ENCODE measurements around the gene RER1.

The RER1 gene

DNA sequence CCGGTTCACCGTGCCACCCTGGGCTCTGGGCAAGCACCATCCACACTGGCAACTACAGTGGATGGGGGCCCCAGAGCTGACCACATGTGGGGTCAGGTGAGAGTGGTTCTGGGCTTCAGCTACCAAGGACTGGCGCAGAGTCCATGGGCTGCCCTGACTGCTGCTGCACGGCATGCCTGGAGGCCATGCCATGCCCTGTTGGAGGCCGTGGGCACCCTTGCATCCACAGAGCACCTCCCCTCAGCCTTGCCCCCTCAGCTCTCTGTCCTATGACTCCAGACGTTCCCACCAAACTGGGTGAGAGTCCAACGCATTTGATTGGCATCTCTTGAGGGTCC lies 15.7 kb upstream of the RER1 start:
- DNase-seq (ENCODE audit: low read depth) = no peak

DNA sequence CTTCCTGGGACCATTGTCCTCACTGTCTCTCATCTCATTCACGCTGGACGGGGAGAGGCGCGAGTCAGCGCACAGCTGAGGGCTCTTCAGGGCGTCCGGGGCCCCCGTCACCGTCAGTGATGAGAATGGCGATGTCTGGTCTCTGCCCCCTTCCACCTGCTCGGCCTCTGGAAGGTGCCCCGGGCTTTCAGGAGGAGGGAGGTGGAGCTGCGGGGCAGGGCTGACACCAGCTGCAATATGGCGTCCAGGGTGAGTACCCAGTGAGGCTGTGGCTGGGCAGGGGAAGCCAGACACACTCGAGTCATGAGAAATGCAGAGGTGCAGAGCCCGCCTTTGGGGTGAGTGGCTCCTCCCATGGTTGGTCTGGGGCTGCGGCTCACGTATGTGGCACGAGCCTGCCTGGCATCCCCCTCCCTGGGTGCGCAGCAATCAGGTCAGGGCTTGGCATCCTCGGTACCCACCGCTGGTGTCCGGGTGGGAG lies 15.3 kb upstream of the RER1 start:
- DNase-seq (ENCODE audit: low read depth) = no peak

DNA sequence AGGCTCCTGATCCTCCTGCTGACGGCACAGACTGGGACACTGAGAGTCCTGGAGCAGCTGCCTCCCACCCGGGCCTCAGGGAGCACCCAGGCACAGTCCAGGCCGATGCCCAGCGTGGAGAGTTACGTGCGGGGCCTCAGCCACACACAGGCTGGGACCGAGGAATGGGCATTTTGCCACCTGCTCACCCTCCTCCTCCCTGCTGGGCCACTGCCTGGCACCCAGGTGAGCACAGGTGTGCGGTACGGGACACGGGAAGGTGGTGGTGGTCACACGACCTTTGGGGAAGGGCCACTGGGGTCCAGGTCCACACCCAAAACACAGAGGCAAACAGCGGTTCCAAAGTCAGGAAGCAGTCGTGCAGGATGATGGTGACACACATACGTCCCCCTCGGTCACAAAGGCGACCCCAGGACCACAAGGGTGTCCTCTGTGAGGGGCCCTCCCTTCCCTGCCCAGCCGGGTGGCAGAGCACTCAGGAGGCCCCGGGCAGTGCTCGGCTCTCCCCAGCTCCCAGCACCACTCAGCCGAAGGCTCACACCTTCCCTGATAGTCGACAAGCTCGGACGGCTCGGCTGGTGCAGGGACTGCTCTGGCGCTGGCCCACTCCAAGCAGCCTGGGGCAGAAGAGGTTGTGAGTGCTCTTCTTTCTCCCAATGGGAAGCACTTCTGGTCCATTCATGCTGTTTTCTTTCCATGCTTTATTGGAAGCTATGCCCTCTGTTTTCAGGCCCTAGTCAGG lies 14.5 kb upstream of the RER1 start:
- no peak for DNase-seq (ENCODE audit: low read depth)

DNA sequence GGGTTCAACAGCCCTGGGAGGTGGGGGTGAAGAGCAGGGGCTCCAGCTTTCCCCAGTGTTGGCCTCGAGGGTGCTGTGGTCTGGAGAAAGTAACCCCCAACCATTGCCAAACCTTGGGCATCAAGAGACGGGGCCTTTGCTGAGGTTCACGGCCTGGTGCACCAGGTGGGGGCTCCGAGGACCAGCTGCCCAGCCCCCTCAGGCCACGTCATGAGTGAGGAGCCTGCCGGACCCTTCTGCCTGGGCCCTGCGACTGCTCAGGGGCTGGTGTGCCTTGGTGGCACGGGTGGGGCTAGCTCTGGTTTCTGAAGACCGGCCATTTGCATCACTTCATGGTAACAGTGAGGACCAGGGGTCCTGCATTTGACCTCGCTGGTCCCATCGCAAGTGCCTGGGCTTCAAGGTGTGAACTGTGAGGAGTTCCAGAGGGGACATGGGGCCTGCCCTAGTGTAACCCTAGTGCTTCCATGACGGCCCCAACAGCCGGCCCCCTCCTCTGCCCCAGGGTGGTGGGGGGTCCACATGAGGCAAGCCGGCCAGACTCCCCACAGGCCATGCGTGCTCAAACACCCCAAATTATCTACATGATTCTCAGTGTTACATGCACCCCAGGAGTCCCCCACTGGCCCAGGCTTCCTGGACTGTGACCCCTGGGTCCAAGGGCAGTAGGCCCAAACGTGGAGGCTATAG lies 13.7 kb upstream of the RER1 start:
- no peak for DNase-seq (ENCODE audit: low read depth)

DNA sequence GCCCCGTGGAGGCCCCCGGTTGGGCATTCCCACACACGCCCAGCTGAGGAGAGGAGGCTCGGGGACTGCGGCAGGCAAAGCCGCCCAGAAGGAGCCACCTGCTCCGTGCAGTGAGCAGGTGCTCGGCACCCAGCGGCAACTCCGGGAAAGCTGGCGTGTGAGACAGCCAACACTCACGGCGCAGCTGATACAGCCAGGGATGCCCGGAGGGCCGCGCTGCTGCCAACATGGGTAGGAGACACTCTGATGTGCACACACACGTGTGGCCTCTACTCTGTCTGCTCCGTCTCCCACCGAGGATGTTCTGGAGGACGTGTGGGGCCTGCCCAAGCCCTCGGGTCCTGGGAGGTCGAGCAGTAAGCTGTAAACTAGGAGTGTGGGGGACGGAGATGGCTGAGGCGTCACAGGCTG lies 13.2 kb upstream of the RER1 start:
- no peak for DNase-seq (ENCODE audit: low read depth)

DNA sequence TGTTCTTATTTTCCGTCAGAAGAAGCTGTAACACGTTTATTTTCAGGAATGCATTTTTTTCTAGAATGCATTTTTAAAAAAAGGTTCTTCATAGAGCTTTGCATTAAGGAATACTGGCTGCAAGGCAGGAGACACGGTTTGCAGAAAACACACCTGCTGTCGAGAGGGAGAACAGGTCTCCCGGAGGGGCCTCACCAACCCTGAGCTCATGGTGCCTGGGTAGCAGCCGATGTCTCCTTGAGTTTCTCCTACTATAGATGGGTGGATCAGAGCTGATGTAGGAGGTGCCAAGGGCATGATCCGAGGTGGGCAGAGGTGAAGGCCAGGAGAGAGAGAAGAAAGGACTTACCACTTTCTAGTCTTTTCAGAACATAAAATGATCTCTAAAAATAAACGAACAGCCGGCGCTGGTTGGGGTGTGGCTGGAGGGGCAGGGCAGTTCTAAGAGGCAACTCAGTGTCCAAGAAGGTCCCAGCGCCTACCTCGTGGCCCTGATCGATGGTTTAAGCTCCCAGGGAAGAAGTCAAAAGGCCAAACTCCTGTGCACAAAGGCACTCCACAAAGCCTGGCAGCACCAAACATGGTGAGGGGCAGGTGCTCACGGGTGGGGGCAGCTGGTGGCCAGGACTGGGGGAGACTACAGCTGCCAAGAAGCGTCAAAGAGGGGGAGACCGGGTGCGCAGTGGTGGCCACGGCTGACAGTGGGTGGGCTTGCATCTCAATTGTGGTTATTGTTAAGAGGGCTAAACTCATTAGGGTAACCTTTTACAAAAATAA lies 12.5 kb upstream of the RER1 start:
- no peak for DNase-seq (ENCODE audit: low read depth)

DNA sequence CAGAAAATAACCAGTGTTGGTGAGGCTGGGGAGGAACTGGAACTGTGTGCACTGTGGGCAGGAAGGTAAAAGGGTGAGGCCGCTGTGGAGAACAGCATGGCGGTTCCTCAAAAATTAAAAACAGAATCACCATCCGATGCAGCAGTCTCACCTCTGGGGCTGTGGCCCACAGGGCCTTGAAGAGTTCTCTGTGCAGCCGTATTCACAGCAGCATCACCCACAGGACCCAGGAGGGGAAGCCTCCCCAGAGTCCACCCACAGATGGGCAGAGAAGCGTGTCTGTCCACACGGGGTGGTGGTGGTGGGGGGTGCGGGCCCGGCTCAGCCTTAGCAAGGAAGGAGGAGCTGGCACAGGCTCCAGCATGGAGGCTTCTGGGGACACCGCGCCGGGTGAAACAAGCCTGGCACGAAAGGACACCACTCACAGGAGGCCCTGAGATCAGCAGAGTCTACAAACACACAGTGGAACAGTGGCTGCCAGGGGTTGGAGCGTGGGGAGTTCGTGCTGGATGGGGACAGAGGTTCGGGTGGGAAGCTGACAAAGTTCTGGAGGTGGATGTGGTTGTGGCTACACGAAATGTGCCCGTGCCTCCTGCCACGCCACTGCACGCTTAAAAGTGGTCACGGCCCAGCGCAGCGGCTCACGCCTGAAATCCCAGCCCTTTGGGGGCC lies 11.8 kb upstream of the RER1 start:
- no peak for DNase-seq (ENCODE audit: low read depth)

DNA sequence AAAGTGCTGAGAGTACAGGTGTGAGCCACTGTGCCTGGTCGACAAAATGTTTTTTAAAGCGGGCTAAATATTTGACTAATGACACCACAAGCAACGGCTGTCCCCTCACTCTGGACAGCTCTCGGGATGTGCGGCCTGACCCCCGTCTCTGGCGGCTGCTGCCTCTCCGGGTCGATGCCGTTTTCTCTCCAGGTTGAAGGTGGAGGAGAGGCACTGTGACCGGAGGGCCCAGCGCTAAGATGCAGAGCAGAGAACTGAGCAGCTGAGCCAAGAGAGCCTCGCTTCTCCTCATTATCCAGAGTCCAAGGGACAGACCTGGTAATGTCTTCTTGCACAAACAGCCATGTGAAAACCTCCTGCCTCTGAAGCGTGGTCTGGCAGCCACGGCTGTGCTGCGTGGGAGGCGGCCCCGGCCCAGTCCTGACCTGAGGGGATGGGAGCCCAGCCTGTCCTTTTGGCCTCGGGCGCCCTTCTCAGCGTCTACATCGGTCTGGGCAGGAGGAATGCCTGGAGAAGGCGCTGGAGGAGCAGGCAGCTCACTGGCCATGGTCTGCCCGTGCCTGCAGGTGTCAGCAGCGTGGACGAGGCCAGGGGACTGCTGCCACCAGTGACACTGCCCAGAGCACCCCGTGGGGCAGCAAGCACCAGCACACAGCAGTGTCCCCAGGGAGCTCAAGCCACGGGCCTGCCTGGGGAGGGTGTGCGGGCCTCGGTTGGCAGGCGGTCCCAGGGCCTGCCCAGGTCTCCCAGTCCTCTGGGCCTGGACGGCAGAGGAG lies 10.6 kb upstream of the RER1 start:
- no peak for DNase-seq (ENCODE audit: low read depth)

DNA sequence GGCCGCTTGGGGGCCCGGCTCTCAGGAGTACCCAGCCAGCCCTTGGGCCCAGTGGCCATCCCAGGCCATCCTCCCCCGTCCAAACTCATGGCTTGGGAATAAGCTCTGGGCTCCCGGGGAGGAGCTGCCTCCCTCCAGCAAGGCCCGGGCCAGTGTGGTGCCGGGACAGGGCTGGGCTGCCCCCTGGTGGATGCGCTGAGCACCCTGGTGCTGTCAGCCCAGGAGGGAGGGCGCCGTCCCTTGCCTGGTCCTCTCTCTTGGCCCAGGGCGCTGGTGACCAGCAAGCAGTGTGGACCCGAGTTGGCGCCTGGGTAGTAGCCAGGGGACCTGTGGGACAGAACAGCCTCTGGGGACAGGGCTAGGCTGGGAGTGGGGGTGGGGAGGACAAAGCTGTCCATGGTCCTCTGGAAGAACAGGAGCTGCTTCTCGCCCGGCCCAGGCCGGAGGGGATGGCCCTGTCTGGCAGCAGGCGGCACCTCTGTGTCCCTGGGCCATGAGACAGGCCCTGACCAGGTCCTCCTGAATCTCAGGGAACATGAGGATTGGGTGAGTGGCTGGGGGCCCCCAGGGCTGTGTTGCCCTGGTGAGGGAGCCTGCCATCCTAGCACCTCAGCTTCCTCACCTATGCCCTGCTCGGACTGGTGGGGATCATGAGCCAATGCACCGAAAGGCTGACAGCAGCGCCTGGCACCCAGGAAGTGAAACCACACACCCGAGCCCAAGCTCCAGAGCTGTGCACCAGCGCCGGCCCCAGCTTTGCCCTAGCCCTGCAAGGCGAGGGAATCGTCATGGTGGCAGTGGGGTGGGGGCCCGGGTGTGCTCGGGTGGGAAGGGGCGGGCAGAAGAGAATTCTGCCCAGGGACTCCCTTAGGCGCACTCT lies 9.7 kb upstream of the RER1 start:
- peak; percentile 58 for DNase-seq (ENCODE audit: low read depth)

DNA sequence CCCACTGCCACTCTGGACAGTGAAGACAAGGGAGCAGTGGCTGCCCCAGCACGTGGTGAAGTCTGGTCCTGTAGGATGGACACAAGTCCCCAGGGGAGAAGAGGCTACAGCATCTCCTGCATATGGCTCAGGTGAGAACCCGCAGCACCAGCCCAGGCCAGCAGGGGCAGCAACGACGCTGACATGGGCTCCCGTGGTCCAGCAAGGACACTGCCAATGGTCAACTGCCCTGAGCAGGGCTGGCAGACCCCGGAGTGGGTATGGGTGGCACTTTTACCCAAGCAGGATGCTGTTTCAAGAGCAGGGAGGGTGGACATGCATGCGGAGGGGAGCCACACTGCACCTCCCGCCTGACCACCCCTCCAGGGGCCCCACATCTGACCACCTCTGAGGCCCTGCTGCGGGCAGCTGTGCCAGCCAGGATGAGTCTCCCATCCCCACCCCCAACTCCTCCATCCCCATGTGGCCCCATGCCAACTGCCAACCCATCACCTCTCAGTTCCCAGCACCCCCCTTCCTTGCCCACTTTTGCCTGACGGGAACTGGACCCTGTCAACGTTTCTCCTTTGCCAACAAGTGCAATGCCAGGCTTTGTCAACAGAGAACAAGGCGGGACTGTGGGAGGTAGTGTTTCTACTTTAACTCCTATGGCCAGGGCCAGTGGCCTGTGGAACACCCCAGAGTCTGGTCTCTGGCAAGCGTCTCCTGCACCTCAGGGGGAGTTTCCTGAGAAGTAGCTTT lies 8.8 kb upstream of the RER1 start:
- DNase-seq (ENCODE audit: low read depth) = no peak

DNA sequence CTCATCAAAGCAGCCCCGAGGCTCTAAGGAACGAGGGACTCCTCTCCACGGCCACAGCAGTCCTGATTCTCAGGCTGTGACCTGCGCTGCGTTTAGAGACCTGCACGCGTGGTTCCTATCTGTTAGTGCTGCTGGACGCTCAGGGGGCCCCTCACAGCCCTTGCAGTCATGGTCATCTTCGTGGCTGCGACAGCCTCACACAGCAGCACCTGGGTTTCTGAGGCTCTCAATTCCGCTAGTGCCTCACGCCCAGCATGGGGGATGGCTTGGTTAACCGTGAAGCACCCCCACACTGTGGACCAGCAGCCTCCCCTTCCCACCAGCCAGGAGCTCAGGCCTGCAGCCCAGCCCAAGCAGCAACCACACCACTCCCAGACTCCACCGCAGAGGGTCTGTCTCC lies 8.1 kb upstream of the RER1 start:
- DNase-seq (ENCODE audit: low read depth) = no peak

DNA sequence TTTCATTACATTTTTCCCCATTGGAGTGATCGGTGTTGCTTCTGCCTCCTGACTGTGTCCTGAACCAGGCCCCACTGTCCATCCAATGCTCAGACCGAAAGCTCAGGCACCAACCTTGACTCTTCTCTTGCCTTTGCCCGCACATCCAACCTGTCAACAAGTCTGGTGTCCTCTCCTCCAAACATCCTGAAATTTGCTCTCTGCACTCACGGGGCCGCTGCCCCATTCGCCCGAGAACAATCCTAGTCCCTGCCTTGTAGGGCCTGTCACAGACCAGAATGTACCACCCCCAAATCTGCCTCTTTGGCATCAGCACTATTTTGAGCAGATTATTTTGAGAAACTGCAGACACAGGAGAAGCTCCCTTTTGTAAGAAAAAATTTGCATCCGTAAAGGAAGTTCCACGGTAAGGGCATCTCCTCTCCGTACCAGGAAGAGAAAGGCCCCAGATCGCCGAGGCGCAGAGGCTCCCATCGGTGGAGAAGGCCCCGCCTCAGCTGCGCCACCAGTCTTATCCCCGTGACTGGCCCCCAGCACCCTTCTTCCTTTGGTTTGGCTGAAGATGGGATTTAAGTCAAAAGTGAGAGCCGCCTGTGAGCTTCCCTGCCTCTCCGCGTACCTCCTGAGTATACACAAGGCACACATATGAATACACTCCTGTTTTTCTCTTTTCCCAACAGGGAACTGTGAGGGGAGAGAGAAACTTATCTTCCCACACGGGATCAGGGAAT lies 7.3 kb upstream of the RER1 start:
- no peak for DNase-seq (ENCODE audit: low read depth)

DNA sequence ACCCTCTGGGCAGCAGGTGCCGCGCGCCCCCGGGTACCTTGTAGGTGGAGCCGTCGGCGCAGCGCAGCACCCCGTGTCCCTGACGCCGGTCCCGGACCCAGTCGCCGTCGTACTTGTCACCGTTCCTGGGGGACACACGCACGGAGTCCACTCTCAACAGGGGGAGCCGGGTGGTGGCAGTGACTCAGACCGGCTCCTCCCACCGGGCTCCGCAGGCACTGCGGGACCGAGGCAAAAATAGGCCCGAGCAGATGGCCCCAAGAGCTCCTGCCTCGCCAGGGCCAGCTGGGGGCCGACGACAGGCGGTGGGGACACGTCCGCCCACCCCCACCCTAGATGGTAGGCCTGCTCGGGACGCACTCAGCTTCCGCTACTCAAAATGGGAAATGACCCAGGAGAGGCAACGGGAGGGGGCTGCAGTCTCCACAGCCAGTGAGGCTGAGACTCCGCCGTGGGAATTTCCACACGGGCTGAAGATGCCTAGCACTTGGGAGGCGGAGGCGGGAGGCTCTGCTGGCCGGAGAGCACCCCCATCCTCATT lies 6.6 kb upstream of the RER1 start:
- no peak for DNase-seq (ENCODE audit: low read depth)

DNA sequence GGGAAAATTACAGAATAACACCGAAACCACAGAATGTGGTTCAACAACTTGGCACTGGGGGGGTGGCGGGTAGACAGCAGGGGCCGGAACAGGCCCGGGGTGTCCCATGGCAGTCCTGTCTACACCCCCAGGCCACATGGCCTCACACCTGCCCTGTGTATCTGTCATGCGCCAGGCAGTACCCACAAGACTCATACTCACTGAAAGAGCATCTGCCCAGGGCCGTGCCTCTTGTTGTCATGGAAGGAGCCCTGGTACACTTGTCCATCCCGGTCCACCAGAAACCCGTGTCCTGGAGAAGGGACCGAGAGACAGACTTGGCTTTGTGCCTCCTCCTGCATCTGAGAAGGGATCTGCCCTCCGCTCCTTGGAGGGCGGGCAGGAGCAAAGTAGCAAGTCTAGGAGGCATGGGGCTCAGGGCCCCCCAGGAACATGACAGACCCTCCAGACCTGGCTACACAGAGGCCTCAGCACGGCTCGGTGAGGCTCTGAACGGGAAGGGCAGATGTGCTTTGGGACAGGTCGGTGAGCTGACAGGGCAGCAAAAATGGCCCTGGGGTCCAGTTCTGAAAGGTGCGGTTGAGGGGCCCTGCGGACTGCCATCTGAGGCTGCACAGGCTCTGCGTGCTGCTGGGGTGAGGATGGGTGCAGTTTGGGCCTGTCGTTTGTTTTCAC lies 5.9 kb upstream of the RER1 start:
- no peak for DNase-seq (ENCODE audit: low read depth)

DNA sequence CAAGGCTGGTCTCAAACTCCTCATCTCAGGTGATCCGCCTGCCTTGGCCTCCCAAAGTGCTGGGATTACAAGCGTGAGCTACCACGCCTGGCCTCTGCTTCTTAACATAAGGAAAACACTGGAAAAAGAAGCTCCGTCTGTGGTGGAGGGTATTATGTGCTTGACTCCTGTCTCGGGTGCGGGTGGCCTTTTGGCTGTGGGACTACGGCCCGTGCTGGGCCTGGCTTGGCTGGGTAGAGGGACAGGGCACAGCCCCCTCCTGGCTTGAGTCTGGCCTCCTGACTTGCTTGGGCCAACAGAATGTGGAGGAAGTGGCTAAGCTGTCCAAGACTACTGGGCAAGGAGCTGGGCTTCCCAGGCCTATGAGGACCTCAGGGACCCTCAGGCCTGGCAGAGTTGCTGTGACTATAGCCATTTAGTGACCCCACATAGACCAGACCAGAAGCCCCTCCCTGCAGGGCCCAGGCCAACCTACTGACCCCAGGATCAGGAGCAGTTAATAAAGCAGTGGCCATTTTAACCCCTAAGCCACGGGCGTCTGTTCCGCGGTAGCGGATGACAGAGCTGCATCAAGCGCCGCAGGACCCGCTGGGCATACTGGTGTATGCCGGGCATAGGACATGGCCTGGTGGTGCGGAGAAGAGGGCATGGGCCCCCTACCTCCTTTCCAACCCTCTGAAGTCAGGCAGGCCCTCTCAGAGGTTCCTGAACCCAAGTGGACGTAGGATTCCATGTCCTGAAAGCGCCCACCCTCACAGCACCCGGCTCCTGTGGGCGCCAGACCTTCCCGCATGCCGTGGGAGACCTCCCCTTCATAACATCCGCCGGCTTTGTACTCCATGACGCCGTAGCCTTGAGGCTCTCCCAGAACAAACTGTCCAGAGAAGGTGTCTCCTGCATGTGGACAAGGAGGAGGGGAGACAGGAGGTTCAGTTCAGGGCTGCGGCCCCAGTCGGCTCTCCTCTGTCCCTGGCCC lies 4.7 kb upstream of the RER1 start:
- no peak for DNase-seq (ENCODE audit: low read depth)

DNA sequence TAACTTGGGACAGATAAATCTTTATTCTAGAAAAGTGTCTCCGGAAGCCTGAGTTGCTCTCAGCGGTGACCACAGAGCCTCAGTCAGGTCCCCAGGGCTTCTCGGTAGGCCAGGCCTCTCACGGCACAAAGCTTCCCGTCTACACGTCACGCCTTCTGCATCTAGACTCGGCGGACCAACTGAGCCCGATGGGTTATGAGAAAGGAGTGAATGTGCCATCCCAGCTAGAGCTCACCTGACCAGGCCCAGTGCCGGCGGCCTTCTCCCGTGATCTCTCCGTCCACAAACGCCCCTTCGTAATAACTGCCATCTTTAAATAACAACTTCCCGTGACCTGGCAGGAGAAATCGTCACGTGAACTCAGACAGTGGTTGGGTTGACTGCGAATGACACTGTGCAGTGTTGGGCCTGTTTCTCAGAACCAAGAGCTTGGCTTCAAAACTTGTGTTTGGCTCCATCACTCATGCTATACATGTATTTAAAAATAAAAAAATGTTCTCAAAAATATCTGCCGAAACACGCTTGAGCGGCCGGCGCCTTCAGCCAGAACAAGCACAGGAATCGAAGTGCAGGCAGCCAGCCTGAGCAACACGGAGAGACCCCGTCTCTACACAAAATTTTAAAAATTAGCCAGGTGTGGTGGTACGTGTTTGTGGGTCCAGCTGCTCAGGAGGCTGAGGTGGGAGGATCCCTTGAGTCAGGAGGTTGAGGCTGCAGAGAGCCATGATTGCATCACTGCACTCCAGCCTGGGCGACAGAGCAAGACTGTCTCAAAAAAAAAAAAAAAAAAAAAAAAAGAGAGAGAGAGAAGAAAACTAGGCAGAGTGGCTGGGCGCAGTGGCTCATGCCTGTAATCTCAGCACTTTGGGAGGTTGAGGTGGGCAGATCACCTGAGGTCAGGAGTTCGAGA lies 3.4 kb upstream of the RER1 start:
- DNase-seq (ENCODE audit: low read depth) = no peak
